ENCODE data around the gene TNK2.
"Not testable (repeated sequence)": the region's sequence is repeated elsewhere in the genome, so short reads cannot be mapped to it uniquely, and the experiment has no call there.

TNK2 gene

DNA sequence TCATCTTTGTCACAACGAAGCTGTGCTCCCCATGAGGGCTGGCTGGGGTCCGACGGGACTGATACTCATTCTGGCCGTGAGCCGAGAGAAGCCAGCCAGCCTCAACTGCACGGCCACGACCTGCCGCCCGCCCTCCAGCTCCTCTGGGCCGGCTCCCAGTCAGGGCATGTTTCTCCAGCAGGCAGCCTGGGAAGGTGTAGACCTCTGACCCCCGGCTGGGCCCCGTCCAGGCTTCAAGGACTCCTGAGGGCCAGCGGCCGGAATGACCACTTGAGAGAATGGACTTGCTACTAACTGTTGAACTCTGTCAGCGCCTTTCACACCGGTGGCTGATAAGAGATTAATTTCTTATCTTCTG lies 78.5 kb downstream of the TNK2 start:
- TF ChIP-seq, protein P1, sequence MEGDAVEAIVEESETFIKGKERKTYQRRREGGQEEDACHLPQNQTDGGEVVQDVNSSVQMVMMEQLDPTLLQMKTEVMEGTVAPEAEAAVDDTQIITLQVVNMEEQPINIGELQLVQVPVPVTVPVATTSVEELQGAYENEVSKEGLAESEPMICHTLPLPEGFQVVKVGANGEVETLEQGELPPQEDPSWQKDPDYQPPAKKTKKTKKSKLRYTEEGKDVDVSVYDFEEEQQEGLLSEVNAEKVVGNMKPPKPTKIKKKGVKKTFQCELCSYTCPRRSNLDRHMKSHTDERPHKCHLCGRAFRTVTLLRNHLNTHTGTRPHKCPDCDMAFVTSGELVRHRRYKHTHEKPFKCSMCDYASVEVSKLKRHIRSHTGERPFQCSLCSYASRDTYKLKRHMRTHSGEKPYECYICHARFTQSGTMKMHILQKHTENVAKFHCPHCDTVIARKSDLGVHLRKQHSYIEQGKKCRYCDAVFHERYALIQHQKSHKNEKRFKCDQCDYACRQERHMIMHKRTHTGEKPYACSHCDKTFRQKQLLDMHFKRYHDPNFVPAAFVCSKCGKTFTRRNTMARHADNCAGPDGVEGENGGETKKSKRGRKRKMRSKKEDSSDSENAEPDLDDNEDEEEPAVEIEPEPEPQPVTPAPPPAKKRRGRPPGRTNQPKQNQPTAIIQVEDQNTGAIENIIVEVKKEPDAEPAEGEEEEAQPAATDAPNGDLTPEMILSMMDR (conservative IDR thresholded peaks at IDR 0.05; ENCODE audit: low read depth, low read length) = no peak
- H3K4me3 ChIP-seq (ENCODE audit: low read depth, low read length) = no peak overlapping the region
- DNase-seq (ENCODE audit: low read depth) = no peak

DNA sequence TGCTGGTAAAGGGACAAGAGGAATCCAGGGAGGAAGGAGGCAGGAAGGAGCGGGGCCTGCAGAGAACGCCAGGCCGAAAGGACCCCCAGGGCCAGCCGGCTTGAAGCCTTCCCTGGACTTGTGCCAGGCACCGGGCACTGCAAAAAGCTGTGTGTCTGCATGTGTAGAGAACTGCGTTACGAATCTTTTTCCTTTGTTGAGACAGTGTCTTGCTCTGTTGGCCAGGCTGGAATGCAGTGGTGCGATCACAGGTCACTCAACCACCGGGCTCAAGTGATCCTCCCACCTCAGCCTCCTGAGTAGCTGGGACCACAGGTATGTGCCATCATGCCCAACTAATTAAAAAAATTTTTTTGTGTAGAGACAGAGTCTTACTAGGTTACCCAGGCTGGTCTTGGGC lies 79.6 kb downstream of the TNK2 start:
- no peak overlapping the region for H3K4me3 ChIP-seq (ENCODE audit: low read depth, low read length)
- TF ChIP-seq, protein P1 (conservative IDR thresholded peaks at IDR 0.05; ENCODE audit: low read depth, low read length) = no peak
- no peak for DNase-seq (ENCODE audit: low read depth)

DNA sequence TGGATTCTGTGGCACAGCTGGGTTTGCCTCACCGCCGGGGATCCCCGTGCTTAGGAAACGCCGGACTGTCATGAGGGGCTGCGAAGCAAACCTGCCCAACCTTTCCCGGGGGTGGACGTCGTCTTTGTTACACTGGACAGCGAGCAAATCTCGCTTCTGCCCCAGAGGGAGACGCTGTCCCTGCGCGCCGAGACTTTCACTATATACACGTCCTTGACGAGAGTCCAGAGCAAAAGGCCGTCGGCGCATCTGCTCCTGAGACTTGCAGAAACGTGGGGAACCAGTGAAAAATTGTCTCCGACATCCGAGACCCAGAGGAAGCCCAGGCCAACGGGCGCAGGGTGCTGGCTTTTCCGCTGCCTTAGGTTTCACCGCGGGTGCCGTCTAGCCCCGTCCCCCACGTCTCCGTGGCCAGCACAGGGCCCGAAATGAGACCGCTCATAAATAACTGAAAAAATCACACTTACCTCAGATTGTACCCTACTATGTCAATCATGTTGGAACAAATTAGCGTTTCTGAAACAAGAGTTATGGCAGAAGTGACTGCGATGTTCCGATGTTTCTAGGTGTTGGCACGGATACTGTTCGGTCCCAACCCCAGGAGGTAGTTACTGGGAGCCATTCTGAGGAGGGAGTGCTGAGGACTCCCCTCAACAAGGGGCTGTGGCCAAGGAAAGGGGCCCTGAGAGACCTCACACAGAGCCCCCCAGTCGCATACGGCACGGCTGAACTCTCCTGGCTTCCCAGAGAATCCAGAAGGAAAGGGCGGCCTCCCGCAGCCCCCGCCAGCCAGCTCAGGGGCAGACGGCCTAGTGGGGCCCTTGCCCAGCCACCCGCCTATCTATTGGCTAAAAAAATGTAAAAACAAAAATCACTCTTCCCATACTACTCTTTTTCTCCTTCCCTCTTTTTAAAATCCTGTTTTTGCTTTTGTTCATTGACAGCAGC lies 82.2 kb downstream of the TNK2 start:
- H3K4me3 ChIP-seq (ENCODE audit: low read depth, low read length) = no peak overlapping the region
- TF ChIP-seq, protein P1 (conservative IDR thresholded peaks at IDR 0.05; ENCODE audit: low read depth, low read length) = no peak
- no peak for DNase-seq (ENCODE audit: low read depth)

DNA sequence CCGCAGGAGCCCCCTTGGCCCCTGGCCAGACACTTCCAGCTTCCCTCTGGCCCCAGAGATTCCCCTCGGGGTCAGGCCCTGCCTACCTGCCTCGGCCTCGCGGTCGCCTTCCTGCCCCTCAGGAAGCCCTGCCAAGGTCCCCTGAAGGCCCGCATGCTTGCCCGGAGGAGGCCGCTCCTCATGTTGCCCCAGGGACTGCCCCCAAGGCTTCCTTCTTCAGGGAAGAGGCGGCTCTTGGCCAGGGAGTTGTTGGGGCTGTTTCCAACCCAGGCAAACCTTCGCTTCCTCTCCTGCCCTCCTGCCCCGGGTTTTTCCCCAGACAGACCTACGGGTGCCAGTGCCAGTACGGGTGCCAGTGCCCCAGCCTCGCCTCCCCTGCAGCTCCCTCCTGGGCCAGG lies 83.2 kb downstream of the TNK2 start:
- TF ChIP-seq, protein P1 (conservative IDR thresholded peaks at IDR 0.05; ENCODE audit: low read depth, low read length) = no peak
- DNase-seq (ENCODE audit: low read depth) = no peak
- H3K4me3 ChIP-seq (ENCODE audit: low read depth, low read length) = no peak overlapping the region

DNA sequence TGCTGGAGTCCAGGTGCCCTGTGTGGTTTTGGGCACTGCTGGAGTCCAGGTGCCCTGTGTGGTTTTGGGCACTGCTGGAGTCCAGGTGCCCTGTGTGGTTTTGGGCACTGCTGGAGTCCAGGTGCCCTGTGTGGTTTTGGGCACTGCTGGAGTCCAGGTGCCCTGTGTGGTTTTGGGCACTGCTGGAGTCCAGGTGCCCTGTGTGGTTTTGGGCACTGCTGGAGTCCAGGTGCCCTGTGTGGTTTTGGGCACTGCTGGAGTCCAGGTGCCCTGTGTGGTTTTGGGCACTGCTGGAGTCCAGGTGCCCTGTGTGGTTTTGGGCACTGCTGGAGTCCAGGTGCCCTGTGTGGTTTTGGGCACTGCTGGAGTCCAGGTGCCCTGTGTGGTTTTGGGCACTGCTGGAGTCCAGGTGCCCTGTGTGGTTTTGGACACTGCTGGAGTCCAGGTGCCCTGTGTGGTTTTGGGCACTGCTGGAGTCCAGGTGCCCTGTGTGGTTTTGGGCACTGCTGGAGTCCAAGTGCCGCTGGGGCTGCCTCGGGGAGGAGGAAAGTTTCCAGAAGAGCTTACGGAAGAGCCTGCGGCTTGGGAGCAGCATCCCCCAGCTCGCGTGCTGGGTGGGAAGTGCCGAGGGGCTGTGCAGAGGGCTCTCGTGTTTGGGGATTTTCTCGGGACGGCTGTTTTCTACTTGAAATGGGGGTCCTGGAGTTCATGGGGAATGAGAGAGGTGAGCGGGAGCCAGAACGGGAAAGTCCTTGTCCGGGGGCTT lies 83.7 kb downstream of the TNK2 start:
- DNase-seq (ENCODE audit: low read depth); H3K4me3 ChIP-seq (ENCODE audit: low read depth, low read length): not testable (repeated sequence)

DNA sequence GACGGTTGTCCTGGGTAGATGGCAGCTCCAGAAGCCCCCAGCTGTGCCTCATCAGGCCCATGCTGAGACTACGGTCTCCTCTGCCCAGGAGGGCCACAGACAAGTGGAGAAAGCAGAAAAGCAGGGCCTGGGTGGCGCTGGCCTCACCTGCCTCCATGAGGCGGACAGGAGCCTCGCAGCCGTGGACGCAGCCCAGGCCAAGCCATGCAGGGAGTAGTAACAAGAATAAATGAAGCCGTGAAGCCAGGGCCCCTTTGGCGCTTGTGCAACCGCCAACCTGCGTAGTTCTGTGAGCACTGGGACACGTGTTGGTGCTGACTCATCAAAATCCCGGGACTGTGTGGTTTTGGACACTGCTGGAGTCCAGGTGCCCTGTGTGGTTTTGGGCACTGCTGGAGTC lies 84.4 kb downstream of the TNK2 start:
- peak; percentile 24 for DNase-seq (ENCODE audit: low read depth)
- TF ChIP-seq, protein P1 (conservative IDR thresholded peaks at IDR 0.05; ENCODE audit: low read depth, low read length) = no peak
- H3K4me3 ChIP-seq (ENCODE audit: low read depth, low read length) = no peak overlapping the region

DNA sequence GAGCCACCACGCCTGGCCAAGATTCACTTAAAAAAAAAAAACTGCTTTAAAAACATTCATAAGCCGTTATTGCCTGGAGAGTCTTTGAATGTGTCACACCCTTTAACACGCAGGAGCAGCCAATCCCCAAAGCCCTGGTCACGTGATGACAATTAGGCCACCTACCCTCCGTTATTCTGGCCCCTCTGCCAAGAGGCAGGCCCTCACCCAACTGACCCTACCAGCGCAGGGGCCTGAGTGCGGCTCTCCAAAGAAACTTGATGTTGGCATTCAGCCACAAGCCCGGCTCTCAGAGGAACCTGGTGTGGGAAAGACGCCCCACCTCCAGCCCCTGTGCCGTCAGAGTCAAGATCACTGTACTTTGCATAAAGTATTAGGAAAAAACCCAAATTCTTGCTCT lies 85.1 kb downstream of the TNK2 start:
- DNase-seq (ENCODE audit: low read depth) = no peak
- no peak overlapping the region for H3K4me3 ChIP-seq (ENCODE audit: low read depth, low read length)
- TF ChIP-seq, protein P1 (conservative IDR thresholded peaks at IDR 0.05; ENCODE audit: low read depth, low read length) = no peak
